HG03280 (cell line): ENCODE data around the gene SLC4A3.

Experiments used
- ATAC-seq: cut with Tn5 transposase; IDR thresholded peaks from one replicate; pipeline ENCODE4 v1.9.1; 2021; ENCODE audit warnings: mild to moderate bottlenecking, moderate library complexity; ENCODE audit not compliant: unreplicated experiment

SLC4A3 gene, protein sequence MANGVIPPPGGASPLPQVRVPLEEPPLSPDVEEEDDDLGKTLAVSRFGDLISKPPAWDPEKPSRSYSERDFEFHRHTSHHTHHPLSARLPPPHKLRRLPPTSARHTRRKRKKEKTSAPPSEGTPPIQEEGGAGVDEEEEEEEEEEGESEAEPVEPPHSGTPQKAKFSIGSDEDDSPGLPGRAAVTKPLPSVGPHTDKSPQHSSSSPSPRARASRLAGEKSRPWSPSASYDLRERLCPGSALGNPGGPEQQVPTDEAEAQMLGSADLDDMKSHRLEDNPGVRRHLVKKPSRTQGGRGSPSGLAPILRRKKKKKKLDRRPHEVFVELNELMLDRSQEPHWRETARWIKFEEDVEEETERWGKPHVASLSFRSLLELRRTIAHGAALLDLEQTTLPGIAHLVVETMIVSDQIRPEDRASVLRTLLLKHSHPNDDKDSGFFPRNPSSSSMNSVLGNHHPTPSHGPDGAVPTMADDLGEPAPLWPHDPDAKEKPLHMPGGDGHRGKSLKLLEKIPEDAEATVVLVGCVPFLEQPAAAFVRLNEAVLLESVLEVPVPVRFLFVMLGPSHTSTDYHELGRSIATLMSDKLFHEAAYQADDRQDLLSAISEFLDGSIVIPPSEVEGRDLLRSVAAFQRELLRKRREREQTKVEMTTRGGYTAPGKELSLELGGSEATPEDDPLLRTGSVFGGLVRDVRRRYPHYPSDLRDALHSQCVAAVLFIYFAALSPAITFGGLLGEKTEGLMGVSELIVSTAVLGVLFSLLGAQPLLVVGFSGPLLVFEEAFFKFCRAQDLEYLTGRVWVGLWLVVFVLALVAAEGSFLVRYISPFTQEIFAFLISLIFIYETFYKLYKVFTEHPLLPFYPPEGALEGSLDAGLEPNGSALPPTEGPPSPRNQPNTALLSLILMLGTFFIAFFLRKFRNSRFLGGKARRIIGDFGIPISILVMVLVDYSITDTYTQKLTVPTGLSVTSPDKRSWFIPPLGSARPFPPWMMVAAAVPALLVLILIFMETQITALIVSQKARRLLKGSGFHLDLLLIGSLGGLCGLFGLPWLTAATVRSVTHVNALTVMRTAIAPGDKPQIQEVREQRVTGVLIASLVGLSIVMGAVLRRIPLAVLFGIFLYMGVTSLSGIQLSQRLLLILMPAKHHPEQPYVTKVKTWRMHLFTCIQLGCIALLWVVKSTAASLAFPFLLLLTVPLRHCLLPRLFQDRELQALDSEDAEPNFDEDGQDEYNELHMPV

DNA sequence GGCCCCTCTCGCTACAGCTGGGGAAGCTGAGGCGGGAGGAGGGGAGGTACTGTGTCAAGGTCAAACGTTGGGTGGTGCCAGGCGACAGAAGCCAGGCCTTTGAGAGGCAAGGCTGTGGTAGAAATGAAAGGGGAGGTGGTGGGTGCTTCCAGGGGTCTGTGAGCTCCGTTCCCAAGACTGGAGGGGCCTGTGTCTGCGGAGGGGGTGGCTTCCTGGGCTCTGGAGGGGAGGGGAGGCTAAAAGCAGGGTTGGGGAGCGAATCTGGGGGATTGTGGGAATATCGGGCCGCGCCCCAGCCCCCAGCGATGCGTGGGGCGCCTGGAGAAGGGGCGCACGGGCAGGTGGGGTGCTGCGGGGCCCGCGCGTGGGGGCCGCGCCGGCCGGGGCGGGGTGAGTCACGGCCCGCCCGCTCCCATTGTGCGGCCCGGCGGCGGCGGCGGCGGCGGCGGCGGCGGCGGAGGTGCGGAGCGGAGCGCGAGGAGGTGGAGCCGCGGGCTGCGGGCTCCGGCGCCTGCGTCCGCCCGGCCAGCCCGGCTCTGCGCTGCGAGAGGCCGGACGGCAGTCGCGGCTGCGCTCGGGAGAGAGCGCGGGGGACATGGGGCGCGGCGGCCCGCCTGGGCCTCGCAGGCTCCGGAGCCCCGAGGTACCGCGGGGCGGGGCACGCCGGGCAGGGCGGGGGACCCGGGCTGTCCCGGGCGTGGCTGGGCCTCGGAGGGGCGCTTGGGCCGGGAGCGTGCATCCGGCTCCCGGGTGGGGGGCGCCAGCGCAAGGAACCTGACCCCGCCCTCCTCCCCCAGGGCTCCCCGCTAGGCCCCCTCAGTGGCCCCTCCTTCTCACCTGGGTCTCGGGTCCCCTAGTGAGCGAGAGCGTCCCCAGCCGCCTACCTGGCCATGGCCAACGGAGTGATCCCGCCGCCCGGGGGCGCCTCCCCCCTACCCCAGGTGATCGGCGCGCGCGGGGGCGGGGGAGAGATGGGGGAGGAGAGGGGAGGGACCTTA, at the start of gene SLC4A3:
Gene SLC4A3, plus strand, starts transcription at position 528 of the 998 bp plus-strand sequence. Its CDS starts 363 bp downstream, at position 891.
- ATAC-seq = no peak

DNA sequence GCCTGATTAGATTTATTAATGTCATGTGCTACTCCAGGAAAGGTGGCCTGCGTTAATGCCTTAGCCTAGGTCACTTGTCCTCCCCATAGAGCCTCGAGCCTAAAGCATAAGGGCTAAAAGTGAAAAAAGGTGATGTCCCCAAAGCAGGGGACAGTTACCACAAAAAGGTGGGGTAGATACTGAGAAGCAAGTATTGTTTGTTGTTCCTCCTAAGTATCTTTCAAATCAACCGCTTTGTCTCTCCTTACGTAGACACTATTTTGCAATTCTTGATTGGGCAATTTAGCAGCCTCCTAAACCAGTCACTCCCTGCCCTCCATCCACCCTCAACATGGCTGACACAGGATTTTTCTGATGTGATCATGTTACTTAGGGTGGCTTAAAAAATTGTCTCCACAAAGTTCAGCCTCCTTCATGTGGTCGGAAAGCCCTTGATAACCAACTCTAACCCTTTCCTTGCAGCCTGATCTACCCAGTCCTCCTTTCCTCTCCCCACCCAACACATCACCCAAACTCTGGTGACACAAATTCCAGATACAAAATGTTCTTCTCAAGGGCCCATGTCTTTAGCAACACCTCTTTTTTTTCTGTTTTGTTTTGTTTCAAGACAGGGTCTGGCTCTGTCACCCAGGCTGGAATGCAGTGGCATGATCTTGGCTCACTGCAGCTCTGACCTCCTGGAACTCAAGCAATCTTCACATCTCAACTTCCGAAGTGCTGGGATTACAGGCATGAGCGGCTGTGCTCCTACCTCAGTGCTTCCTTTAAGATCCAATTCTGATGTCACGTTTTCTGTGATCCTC, 48.4 kb upstream of the SLC4A3 start:
- ATAC-seq = no peak

DNA sequence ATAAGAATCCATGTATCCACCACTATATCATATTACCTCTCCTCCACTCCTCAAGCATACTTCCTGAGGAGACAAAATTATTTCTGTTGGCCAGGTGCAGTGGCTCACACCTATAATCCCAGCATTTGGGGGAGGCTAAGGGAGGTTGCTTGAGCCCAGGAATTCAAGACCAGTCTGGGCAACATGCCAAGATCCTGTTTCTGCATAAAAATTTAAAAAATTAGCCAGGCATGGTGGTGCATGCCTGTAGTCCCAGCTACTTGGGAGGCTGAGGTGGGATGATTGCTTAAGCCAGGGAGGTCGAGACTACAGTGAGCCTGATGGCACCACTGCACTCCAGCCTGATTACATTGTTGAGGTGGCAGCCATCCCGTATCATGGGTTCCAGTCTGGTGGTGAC, 46.1 kb upstream of the SLC4A3 start:
- ATAC-seq = no peak

DNA sequence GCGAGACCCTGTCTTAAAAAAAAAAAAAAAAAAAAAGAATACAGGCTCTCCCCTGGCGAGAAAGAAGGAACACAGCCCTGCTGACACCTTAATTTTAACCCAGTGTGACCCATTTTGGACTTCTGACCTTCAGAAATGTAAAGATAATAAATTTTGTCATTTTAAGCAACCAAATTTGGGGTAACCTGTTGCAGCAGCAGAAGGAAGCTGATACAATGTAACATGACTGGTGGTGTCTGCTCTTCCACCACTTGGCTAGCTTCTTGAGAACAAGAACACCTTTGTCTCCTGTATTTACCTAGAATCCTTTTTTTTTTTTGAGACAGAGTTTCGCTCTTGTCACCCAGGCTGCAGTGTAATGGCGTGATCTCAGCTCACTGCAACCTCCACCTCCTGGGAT, 36.3 kb upstream of the SLC4A3 start:
- no peak for ATAC-seq

DNA sequence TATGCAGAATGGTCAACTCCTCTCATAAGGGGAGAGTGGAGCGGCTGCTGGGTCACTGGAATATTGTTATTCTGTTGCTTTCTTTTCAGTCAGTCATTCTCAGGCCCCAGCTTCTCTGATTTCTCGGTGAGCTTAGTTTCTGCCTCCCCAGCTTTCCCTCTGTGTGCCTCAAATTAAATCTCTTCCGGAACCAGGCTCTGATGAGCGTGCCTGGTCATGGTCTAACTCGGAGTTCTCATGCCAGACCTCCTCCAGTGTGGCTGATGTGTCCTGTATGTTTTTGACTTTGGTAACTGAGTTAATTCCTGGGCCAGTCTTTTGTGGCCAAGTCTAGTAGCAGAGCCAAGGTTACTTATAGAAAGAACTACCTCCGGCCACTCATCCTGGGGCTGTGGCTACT, 34.7 kb upstream of the SLC4A3 start:
- no peak for ATAC-seq

DNA sequence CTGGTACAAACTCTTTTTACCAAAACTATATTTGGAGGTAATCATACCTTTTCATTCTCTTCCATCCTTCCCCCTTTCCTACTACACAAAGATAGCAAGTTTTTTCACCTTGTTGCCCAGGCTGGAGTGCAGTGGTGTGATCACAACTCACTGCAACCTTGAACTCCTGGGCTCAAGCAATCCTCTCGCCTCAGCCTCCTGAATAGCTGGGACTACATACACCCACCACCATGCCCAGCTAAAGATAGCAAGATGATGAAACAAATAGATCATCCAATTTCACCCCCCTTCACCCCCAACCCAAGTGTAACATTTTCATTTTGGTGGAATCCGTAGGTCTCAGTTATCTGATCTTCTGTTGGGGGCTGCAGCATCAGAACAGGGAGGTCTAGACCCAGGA, 34.3 kb upstream of the SLC4A3 start:
- no peak for ATAC-seq

DNA sequence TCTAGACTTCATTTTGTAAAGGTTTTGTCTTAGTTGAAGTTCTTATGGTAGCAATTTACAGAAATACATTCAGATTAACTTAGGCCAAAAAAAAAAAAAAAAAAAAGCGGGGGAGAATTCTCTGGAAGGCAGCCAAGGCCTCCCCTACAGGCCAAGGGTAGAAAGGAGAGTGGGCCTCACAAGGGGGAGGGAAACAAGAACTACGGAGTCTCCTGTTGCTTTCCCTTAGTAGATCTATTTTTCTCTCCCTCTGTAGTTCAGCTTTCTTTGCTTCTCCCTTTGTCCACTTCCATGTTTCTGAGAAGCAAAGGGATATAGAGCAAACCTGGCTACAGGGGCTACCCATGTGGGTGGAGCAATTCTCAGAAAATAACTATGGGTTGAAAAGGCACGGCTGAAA, 32.2 kb upstream of the SLC4A3 start:
- ATAC-seq = no peak

DNA sequence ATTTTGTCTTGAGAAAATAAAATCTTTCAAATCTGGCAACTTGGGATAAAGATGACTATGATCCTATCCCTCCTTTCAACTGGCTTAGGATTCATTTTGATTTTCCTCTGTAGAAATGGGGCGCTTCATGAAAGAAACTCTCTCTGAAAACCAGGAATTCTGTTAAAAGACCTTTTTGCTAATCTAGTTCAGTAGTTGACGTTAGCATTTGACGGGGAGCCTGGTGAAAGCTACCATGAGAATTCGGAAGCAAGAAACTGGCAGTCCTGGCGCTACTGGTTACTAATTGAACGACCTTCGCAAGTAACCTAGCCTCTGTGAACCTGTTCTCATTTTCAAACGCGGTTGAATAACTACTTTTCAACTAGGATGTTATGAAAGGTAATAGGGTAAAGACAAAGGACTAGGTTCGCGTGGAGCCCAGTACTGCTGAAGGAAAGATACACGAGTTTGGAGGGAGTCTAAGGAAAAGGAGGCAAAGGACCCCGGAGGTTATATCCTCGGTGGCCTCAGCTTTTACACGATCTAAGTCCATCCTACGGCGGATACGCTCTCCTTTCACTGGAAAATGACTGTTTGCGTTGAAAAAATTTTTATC, 30.4 kb upstream of the SLC4A3 start:
- ATAC-seq = peak; percentile 1

DNA sequence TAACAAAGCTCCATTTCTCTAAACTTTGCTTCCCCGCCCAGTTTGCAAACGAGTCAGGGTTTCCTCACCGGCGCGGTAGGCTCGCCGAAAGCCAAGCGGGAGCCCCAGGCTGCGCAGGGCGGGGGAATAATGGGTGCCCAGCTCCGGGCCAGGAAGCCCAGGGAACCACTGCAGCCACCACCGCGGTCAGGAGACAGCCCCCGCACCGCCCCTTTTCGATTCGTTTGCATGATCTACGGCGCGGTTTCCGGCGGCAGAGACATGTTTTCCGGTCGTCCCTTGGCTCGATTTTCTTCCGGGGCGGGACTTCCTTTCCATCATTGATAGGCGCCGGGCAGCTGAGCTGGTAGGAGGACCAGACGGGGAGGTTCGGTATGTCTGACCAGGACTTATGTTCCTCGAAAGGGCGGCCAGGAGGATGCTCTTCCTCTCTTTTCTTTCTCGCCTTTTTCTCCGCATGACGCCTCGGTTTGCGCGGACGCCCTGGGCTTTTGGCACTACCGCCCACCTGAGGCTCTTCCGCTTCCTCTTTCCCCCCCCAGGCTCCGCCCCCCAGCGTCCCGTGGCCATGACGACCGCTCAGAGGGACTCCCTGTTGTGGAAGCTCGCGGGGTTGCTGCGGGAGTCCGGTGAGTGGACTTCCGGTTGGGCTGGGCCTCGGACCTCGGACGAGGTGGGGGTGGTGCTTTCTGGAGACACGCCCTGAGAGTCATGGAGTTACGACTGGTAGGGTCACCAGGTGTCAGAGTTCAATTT, 29.7 kb upstream of the SLC4A3 start, which contains the start of gene STK11IP:
Gene STK11IP, plus strand, starts transcription at position 306 of the 756 bp plus-strand sequence. Its CDS starts 263 bp downstream, at position 569.
- peak; percentile 90 for ATAC-seq

DNA sequence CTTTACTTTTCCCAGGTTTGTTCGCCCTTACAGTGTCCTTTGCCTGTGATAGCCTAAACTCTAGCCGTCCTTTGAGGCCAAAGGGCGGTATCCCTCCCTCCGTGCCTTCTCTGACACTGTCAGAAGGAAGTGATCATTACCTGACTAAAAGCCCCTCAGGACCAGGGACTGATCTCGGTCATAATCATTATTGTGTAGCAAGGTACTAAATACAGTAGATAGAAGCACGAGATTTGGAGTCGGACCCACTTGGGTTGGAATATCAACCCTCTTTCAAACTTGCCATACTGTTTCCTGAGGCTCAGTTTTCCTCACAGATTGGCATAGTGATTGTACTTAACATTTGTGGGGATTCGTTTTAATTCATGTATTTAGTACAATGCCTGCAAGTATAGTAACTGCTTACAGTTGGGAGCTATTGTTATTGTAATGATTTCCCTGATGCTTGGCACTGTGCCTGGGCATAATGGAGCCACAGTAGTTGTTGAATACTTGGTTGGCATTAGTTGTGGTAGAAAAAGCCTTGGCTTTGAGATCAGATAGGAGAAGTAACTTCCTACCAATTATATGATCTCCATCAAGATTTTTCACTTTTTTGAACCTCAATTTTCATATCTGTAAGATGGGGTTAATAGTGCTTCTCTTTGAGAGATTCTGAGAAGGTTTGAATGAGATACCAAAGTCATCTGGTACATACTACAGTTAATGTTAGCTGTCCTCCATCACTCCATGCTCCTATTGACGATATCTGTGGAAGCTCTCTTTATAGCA, 28.9 kb upstream of the SLC4A3 start:
- no peak for ATAC-seq

DNA sequence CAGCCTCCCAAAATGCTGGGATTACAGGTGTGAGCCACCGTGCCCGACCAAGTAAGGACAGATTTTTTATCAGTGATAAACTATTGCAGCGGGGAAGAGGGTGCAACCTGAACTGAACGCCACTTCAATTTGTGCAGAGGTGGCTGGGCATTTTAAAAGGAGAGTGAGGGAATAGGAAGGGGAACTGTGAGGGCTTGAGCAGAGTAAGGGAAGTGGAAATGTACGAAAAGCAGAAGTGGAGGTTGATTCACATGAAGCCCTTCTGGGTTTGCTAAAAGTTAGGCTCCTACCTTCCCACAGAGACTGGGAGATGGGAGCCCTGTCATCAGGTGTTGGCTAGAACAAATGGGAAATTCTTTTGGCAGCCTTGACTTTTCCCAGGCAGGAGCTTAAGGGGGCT, 23.7 kb upstream of the SLC4A3 start:
- ATAC-seq = no peak

DNA sequence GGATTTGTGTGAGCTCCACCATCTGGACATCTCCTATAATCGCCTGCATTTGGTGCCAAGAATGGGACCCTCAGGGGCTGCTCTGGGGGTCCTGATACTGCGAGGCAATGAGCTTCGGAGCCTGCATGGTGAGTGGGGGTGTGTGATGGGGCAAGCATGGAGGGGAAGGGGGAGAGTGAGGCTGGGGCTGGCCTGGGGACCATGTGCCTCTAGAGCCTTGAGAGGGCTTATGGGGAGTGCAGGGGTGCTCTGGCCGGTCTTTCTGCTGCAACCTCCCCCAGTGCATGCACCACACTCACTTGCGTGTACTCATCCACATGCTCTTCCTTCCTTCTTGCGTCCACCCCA, 21.8 kb upstream of the SLC4A3 start:
- no peak for ATAC-seq

DNA sequence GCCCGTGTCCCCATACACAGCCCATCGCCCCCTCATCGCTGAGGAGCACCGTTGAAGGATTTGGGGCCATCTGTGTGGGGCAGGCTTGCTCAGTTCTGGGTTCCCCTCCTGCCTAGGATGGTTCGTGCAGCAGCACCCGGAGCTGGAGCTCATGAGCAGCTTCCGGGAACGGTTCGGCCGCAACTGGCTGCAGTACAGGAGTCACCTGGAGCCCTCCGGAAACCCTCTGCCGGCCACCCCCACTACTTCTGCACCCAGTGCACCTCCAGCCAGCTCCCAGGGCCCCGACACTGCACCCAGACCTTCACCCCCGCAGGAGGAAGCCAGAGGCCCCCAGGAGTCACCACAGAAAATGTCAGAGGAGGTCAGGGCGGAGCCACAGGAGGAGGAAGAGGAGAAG, 19.5 kb upstream of the SLC4A3 start:
- no peak for ATAC-seq

DNA sequence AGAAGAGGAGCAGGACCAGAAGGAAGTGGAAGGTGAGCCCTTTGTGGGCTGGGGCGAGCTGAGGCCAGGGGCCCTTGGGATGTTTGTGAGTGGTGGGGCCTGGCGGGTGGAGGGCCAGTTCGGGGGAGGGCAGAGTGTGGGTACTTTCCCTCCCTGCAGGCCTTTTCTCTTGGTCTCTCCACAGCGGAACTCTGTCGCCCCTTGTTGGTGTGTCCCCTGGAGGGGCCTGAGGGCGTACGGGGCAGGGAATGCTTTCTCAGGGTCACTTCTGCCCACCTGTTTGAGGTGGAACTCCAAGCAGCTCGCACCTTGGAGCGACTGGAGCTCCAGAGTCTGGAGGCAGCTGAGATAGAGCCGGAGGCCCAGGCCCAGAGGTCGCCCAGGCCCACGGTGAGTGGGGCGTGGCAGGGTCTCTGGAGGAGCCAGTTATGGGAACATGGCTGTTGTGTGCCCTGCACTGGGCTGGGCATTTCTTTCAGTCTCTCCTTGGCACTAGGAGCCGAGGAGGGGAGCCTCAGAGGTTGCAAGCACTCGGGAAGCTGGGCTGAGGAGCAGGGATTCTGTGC, 18.9 kb upstream of the SLC4A3 start:
- no peak for ATAC-seq

DNA sequence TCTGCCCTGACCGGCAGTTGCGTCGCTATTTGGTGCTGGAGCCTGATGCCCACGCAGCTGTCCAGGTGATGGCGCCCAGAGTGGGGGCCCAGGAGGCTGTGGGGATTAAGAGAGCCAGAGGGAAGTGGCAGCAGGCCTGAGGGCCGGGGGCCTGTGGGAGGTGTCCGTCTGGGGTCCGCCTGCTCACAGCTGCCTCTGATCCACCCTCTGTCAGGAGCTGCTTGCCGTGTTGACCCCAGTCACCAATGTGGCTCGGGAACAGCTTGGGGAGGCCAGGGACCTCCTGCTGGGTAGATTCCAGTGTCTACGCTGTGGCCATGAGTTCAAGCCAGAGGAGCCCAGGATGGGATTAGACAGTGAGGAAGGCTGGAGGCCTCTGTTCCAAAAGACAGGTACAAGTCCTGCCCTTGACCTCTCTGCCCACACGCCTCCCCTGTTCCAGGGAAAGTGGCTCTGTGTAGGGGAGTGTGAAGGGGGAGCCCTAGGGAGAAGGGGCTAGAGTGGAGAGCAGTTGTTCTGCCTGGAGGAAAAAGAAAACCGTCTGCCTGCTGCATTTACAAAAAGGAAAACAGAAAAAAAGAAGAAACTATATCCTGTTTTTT, 18.2 kb upstream of the SLC4A3 start:
- no peak for ATAC-seq

DNA sequence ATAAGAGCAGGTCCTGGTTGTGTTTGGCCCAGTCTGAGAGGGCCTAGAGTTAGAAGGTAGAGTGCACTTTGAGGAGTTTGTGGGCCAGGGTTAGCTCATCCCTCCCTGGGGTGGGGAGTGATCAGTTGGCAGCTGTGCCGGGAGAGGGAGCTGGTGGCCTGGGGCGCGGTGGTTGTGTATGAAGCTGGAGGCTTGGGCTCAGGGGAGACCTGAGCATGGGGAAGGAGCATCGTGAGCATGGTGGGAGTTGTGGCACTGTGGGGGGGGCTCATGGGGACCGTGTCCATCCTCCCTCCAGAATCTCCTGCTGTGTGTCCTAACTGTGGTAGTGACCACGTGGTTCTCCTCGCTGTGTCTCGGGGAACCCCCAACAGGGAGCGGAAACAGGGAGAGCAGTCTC, 16.1 kb upstream of the SLC4A3 start:
- ATAC-seq = no peak
